ENCODE results near the gene ARL14.

ARL14 gene

DNA sequence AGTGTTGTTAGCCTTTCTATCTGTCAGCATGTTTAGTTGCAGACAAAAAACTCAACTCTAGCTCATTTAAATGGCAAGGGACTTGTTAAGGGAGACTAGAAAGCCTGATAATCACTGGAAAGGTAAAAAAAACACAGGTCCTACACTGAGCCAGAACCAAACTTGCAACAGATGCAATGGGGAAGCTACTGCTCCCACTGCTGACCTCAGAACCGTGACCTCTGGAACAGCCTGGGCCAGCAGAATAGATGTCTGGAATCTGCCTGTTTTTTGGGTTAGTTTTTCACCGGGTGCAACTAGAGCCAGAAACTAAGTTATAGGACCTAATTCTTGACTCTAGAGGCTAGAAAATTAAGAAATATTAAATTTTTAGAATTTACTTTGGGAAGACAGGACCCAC lies 32.5 kb upstream of the ARL14 start:
- Histone ChIP-seq H4K8ac (ENCODE audit: low read depth, low read length) (no peak overlapping the region), H3K27me3 (ENCODE audit: insufficient read depth, low read length) (no peaks in the 10 kb centered on the region), H3K79me1 (ENCODE audit: low read length) (no peaks in the 10 kb centered on the region), H2BK5ac (ENCODE audit: low read depth, low read length, poor library complexity) (no peak overlapping the region), H3K4me2 (ENCODE audit: low read length) (no peak overlapping the region), H3K36me3 (ENCODE audit: control insufficient read depth in 1 of 2, insufficient read depth in 2 of 2, low read length in 2 of 2) (no peaks in the 10 kb centered on the region), H3K9me3 (ENCODE audit: insufficient read depth, low read depth, low read length) (no peaks in the 10 kb centered on the region), H3K79me2 (ENCODE audit: control insufficient read depth, insufficient read depth, low read length, poor library complexity) (no peaks in the 10 kb centered on the region), H3K27ac (ENCODE audit: low read depth, low read length) (no peak overlapping the region), H3K18ac (ENCODE audit: low read length) (no peak overlapping the region), H2BK120ac (ENCODE audit: insufficient read depth, low read length, poor library complexity) (no peak overlapping the region), H2BK12ac (ENCODE audit: low read length) (no peak overlapping the region), H3K4ac (ENCODE audit: low read depth, low read length) (no peak overlapping the region), H2AK5ac (ENCODE audit: low read length) (no peak overlapping the region), H3K14ac (ENCODE audit: low read length) (no peak overlapping the region), H3K4me1 (ENCODE audit: control insufficient read depth in 1 of 2, insufficient read depth in 2 of 2, low read length in 2 of 2) (no peaks in the 10 kb centered on the region), H2AFZ (ENCODE audit: insufficient read depth, low read length, poor library complexity) (no peak overlapping the region), H4K12ac (ENCODE audit: low read depth, low read length) (no peak overlapping the region), H3K4me3 (ENCODE audit: low read depth, low read length) (no peak overlapping the region), H3K23ac (ENCODE audit: low read length) (no peak overlapping the region), H4K91ac (ENCODE audit: low read depth, low read length) (no peak overlapping the region), H3K9ac (ENCODE audit: low read length) (no peak overlapping the region)
- no peak for DNase-seq
- no CpG with 5 or more reads among the region's 2 CpGs for WGBS (ENCODE audit: extremely low coverage, insufficient coverage, insufficient read length)

DNA sequence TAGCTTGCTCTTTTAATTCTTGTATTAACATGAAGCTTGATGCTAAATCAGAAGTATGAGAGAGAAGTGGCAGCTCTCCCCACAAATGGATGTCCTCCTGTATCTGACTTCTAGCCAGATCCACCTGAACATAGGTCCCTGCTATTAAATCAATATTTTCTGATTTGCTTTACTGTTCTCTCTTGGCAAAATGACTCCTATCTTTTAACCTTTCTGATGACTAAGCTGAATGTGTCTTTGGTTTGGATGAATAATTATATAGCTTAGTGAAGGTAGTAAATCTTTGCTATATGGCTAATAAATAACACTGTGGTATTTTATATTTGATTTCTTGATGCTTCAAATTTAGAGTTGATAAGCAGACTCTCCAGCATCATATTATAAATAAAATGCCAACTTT lies 28.3 kb upstream of the ARL14 start:
- Histone ChIP-seq H4K12ac (ENCODE audit: low read depth, low read length) (no peak overlapping the region), H3K4me3 (ENCODE audit: low read depth, low read length) (no peak overlapping the region), H3K27ac (ENCODE audit: low read depth, low read length) (no peak overlapping the region), H4K91ac (ENCODE audit: low read depth, low read length) (no peak overlapping the region), H3K27me3 (ENCODE audit: insufficient read depth, low read length) (no peaks in the 10 kb centered on the region), H3K4ac (ENCODE audit: low read depth, low read length) (no peak overlapping the region), H2BK120ac (ENCODE audit: insufficient read depth, low read length, poor library complexity) (no peak overlapping the region), H2AK5ac (ENCODE audit: low read length) (no peak overlapping the region), H3K4me2 (ENCODE audit: low read length) (no peak overlapping the region), H2AFZ (ENCODE audit: insufficient read depth, low read length, poor library complexity) (no peak overlapping the region), H4K8ac (ENCODE audit: low read depth, low read length) (no peak overlapping the region), H3K9ac (ENCODE audit: low read length) (no peak overlapping the region), H3K79me2 (ENCODE audit: control insufficient read depth, insufficient read depth, low read length, poor library complexity) (no peaks in the 10 kb centered on the region), H3K79me1 (ENCODE audit: low read length) (no peaks in the 10 kb centered on the region), H2BK12ac (ENCODE audit: low read length) (no peak overlapping the region), H3K18ac (ENCODE audit: low read length) (no peak overlapping the region), H3K36me3 (ENCODE audit: control insufficient read depth in 1 of 2, insufficient read depth in 2 of 2, low read length in 2 of 2) (no peaks in the 10 kb centered on the region), H2BK5ac (ENCODE audit: low read depth, low read length, poor library complexity) (no peak overlapping the region), H3K14ac (ENCODE audit: low read length) (no peak overlapping the region), H3K23ac (ENCODE audit: low read length) (no peak overlapping the region), H3K9me3 (ENCODE audit: insufficient read depth, low read depth, low read length) (no peaks in the 10 kb centered on the region), H3K4me1 (ENCODE audit: control insufficient read depth in 1 of 2, insufficient read depth in 2 of 2, low read length in 2 of 2) (no peaks in the 10 kb centered on the region)
- no peak for DNase-seq

DNA sequence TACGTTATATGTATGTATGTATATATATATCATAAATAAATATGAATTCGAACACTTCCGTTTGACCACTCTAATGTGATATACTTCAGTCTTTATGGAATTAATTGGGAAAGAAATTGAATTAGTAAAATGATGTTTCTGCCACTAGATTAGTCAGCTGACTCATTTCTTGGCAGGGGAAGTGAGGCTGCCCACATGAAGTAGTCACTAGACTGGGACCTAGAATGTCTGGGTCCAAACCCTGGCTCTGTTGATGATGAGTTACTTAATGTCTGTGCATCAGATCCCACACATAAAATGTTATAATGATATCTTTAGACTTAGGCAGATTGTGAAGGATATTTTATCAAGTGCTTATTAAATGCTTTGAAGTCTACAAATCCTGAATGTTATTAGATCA lies 27.4 kb upstream of the ARL14 start:
- Histone ChIP-seq H3K27ac (ENCODE audit: low read depth, low read length) (no peak overlapping the region), H3K4me1 (ENCODE audit: control insufficient read depth in 1 of 2, insufficient read depth in 2 of 2, low read length in 2 of 2) (no peaks in the 10 kb centered on the region), H2BK5ac (ENCODE audit: low read depth, low read length, poor library complexity) (no peak overlapping the region), H3K9me3 (ENCODE audit: insufficient read depth, low read depth, low read length) (no peaks in the 10 kb centered on the region), H2BK12ac (ENCODE audit: low read length) (no peak overlapping the region), H4K91ac (ENCODE audit: low read depth, low read length) (no peak overlapping the region), H3K14ac (ENCODE audit: low read length) (no peak overlapping the region), H3K27me3 (ENCODE audit: insufficient read depth, low read length) (no peaks in the 10 kb centered on the region), H3K79me2 (ENCODE audit: control insufficient read depth, insufficient read depth, low read length, poor library complexity) (no peaks in the 10 kb centered on the region), H3K9ac (ENCODE audit: low read length) (no peak overlapping the region), H3K4me3 (ENCODE audit: low read depth, low read length) (no peak overlapping the region), H3K4ac (ENCODE audit: low read depth, low read length) (no peak overlapping the region), H4K8ac (ENCODE audit: low read depth, low read length) (no peak overlapping the region), H3K23ac (ENCODE audit: low read length) (no peak overlapping the region), H2AK5ac (ENCODE audit: low read length) (no peak overlapping the region), H3K36me3 (ENCODE audit: control insufficient read depth in 1 of 2, insufficient read depth in 2 of 2, low read length in 2 of 2) (no peaks in the 10 kb centered on the region), H2AFZ (ENCODE audit: insufficient read depth, low read length, poor library complexity) (no peak overlapping the region), H3K79me1 (ENCODE audit: low read length) (no peaks in the 10 kb centered on the region), H4K12ac (ENCODE audit: low read depth, low read length) (no peak overlapping the region), H3K18ac (ENCODE audit: low read length) (no peak overlapping the region), H3K4me2 (ENCODE audit: low read length) (no peak overlapping the region), H2BK120ac (ENCODE audit: insufficient read depth, low read length, poor library complexity) (no peak overlapping the region)
- WGBS (ENCODE audit: extremely low coverage, insufficient coverage, insufficient read length) = no CpG with 5 or more reads among the region's 3 CpGs
- DNase-seq = no peak

DNA sequence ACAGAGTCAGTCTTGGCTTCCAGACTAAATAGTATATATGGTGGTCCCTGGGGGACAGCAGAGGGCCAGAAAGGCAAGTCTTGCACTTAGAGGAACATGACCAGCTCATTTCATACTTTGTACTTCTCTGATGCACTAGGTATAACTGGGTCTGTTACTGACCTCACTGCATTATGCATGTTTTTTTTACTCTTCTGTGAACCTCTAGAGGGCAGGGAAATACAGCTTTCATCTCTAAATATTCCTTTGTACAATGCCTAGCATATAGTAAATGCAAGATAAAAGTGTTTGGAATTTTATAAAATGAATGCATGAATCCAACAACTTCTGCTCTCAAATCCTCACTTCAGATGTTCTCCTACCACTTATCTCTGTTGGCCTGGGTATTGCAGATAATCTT lies 23.4 kb upstream of the ARL14 start:
- no peak overlapping the region for H2BK5ac ChIP-seq (ENCODE audit: low read depth, low read length, poor library complexity)
- no peaks in the 10 kb centered on the region for H3K79me2 ChIP-seq (ENCODE audit: control insufficient read depth, insufficient read depth, low read length, poor library complexity)
- no peak overlapping the region for H2BK12ac ChIP-seq (ENCODE audit: low read length)
- DNase-seq = no peak
- no peak overlapping the region for H4K8ac ChIP-seq (ENCODE audit: low read depth, low read length)
- H3K36me3 ChIP-seq (ENCODE audit: control insufficient read depth in 1 of 2, insufficient read depth in 2 of 2, low read length in 2 of 2) = no peaks in the 10 kb centered on the region
- no peak overlapping the region for H3K27ac ChIP-seq (ENCODE audit: low read depth, low read length)
- no peak overlapping the region for H4K12ac ChIP-seq (ENCODE audit: low read depth, low read length)
- H3K4me1 ChIP-seq (ENCODE audit: control insufficient read depth in 1 of 2, insufficient read depth in 2 of 2, low read length in 2 of 2) = no peaks in the 10 kb centered on the region
- no peak overlapping the region for H2AFZ ChIP-seq (ENCODE audit: insufficient read depth, low read length, poor library complexity)
- no peak overlapping the region for H3K9ac ChIP-seq (ENCODE audit: low read length)
- no peak overlapping the region for H3K4me3 ChIP-seq (ENCODE audit: low read depth, low read length)
- H4K91ac ChIP-seq (ENCODE audit: low read depth, low read length) = no peak overlapping the region
- H2BK120ac ChIP-seq (ENCODE audit: insufficient read depth, low read length, poor library complexity) = no peak overlapping the region
- H3K23ac ChIP-seq (ENCODE audit: low read length) = no peak overlapping the region
- no peaks in the 10 kb centered on the region for H3K27me3 ChIP-seq (ENCODE audit: insufficient read depth, low read length)
- H3K4ac ChIP-seq (ENCODE audit: low read depth, low read length) = no peak overlapping the region
- no peaks in the 10 kb centered on the region for H3K79me1 ChIP-seq (ENCODE audit: low read length)
- H2AK5ac ChIP-seq (ENCODE audit: low read length) = no peak overlapping the region
- no peak overlapping the region for H3K18ac ChIP-seq (ENCODE audit: low read length)
- no peak overlapping the region for H3K4me2 ChIP-seq (ENCODE audit: low read length)
- no peak overlapping the region for H3K14ac ChIP-seq (ENCODE audit: low read length)
- H3K9me3 ChIP-seq (ENCODE audit: insufficient read depth, low read depth, low read length) = no peaks in the 10 kb centered on the region

DNA sequence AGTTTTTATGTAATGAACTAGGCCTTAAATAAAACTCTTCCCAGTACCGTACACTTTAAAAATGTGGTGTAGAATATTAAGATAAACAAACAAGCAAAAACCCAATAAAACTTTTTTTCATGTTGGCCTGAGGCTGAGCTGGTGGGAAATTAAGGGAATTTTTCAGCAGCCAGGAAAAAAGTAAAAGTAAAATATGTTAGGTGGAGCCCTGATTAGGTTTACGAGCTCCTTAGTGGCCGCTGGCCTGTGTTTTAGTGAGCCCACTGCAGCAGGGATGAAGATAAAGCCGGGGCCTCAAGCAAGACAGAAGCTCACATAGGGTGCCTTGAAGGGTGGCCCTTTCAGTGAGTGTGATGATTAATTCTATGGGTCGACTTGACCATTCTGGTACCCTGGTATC lies 16.1 kb upstream of the ARL14 start:
- Histone ChIP-seq H3K4me1 (ENCODE audit: control insufficient read depth in 1 of 2, insufficient read depth in 2 of 2, low read length in 2 of 2) (peaks cover 2% of the 10 kb centered on the region in 2 experiments), H3K4me3 (ENCODE audit: low read depth, low read length) (no peak overlapping the region), H2BK120ac (ENCODE audit: insufficient read depth, low read length, poor library complexity) (no peak overlapping the region), H2BK5ac (ENCODE audit: low read depth, low read length, poor library complexity) (no peak overlapping the region), H3K27ac (ENCODE audit: low read depth, low read length) (no peak overlapping the region), H2AK5ac (ENCODE audit: low read length) (no peak overlapping the region), H3K27me3 (ENCODE audit: insufficient read depth, low read length) (no peaks in the 10 kb centered on the region), H3K4me2 (ENCODE audit: low read length) (no peak overlapping the region), H3K36me3 (ENCODE audit: control insufficient read depth in 1 of 2, insufficient read depth in 2 of 2, low read length in 2 of 2) (no peaks in the 10 kb centered on the region), H3K23ac (ENCODE audit: low read length) (no peak overlapping the region), H3K18ac (ENCODE audit: low read length) (no peak overlapping the region), H3K9me3 (ENCODE audit: insufficient read depth, low read depth, low read length) (no peaks in the 10 kb centered on the region), H3K4ac (ENCODE audit: low read depth, low read length) (no peak overlapping the region), H3K79me2 (ENCODE audit: control insufficient read depth, insufficient read depth, low read length, poor library complexity) (no peaks in the 10 kb centered on the region), H3K9ac (ENCODE audit: low read length) (no peak overlapping the region), H3K79me1 (ENCODE audit: low read length) (no peaks in the 10 kb centered on the region), H4K12ac (ENCODE audit: low read depth, low read length) (no peak overlapping the region), H2BK12ac (ENCODE audit: low read length) (no peak overlapping the region), H2AFZ (ENCODE audit: insufficient read depth, low read length, poor library complexity) (no peak overlapping the region), H4K8ac (ENCODE audit: low read depth, low read length) (no peak overlapping the region), H4K91ac (ENCODE audit: low read depth, low read length) (no peak overlapping the region), H3K14ac (ENCODE audit: low read length) (no peak overlapping the region)
- no CpG with 5 or more reads among the region's 5 CpGs for WGBS (ENCODE audit: extremely low coverage, insufficient coverage, insufficient read length)
- no peak for DNase-seq
